HT1080 (cell line): Measurements from ENCODE around the gene LRMDA. TPM values are rescaled to one million over a fixed set of nuclear protein-coding genes. Genes with fewer than 3 reads are reported as not detected.

Experiments
- DNase-seq: peaks from one replicate; pipeline ENCODE4 v3.0.0-alpha.2; 2015; ENCODE audit warnings: low read depth
- total RNA-seq: library from RNA; depleted of rRNA; stranded (reverse); fragments of >200 nt; shearing (Covaris generic); gene quantifications from 2 replicates; pipeline ENCODE4 v1.2.3, GENCODE V29; 2014

The LRMDA gene
- total RNA-seq, 1 experiment from 2014 or later = not detected

DNA sequence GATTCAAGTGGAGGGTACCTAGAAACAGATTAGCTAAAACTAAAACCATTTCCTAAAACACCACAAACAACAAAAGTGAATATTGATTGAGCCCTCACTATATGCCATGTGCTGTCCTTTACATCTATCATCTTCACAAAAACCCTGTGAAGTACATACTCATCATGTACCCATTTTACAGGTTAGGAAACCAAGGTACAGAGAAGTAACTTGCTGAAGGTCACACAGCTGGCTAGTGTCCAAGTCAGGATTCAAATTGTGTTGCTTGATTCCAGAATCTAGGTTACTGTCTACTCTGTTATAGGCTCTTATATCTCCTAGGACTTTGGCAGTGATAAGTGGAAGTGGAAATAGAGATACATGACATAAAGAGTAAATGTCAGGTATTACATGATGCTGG, 463.8 kb downstream of the LRMDA start:
- DNase-seq = no peak

- DNase-seq = no peak
Measured at GRCh38 chr10:75899816-75900390, 468.5 kb downstream of the LRMDA start.

GRCh38 chr10:75902816-75903215, 471.4 kb downstream of the LRMDA start:
- DNase-seq = no peak

GRCh38 chr10:75904499-75905283, 473.3 kb downstream of the LRMDA start:
- DNase-seq = no peak

DNA sequence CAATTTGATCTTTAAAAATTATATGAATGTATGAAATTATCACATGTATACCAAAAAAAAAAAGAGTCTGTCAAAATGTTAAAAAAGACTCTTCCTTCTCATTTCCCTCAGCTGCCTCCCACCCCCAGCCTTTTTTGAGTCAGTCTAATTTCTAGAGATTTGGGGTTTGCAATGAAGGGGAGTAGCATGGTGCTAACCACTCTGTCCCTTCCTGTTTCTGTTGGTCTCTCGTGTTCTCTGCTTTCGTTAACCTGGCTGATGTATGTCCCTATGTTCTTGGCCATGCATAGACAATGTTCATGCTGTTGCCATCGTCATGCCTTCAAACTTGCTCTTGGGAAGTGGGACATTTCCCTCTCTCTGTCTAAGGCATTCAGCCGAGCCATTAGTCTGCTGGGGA, 474.1 kb downstream of the LRMDA start:
- no peak for DNase-seq

DNA sequence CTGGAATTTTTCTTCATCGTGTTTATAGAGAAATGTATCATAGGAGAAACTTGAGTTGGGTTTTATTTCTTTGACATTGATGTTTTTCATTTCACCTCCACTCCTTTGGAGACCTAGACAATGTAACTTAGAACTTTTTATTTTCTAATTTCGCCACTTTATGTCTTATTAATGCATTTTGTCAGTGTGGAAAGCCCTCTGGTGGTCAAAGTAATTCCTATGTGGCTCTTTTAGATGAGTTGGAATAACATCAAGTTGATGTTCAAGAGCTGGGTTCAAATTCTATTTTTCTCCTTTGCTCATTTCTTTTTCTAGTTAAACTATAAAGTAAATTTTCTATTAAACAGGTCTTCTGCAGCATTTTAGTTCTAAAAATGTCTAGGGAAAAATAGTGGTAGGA, 478.6 kb downstream of the LRMDA start:
- DNase-seq = no peak

- no peak for DNase-seq
Measured at GRCh38 chr10:75911426-75911825, 480.0 kb downstream of the LRMDA start.

- DNase-seq = no peak
Measured at GRCh38 chr10:75916906-75917305, 485.5 kb downstream of the LRMDA start.

DNA sequence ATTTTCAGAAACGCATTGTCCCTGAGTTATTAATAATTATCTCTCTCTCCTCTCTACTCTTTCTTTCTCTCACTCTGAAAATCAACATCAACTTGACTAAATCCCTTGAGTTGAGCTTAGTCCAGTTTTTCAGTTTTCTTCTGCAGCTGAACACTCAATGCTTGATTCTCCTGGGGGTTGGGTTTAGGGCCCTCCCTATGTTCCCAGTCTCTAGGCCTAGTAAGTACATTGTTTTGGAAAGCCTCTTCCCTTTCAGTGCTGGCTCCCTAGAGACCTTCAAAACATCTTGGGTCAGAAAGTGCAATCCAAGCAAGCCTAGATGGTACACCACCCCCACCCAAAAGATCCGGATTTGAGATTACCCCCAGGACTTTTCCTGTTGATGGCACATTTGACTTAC, 488.5 kb downstream of the LRMDA start:
- no peak for DNase-seq

GRCh38 chr10:75922435-75922834, 491.0 kb downstream of the LRMDA start:
- no peak for DNase-seq

- no peak for DNase-seq
Measured at GRCh38 chr10:75924309-75924902, 493.0 kb downstream of the LRMDA start.

- no peak for DNase-seq
Measured at GRCh38 chr10:75925999-75926398, 494.6 kb downstream of the LRMDA start.

DNA sequence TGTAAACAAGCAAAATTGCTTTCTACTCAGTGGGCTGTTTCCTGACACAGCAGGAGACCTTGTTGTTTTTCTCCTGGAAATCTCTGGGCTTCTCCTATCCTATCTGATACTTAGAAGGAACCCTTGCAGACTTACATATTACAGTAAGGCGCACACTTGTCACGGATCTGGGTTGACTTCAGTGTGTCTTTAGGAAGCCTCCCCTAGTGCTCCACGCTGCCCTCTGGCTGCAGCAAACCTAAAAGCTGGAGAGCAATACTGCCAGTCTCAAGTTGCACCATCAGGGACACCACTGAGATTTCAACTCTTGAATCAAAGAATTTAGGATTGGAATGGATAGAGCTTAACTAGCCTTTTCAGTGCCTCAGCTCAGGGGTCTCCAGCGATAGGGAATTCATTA, 495.3 kb downstream of the LRMDA start:
- no peak for DNase-seq

DNA sequence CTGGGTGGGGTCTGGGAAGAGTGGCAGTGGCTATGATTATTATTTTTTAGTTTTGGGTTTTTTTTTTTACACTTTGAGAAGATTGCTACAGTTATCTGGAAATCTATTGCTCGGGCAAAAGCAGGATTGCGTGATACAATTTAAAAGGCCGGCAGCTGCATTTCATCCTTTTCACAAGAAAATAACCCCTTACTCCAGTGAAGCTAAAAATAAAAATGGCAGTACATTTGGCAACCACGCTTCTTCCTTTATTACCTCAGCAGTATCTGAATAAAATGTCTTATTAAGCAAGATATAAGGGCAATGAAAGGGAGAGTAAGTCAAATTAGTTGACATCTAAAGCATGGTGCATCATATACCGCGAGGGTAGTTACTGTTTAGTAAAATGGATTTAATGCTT, 496.8 kb downstream of the LRMDA start:
- no peak for DNase-seq

- no peak for DNase-seq
Measured at GRCh38 chr10:75929630-75930161, 498.3 kb downstream of the LRMDA start.

GRCh38 chr10:75932921-75933320, 501.5 kb downstream of the LRMDA start:
- DNase-seq = no peak

GRCh38 chr10:75935240-75935639, 503.8 kb downstream of the LRMDA start:
- no peak for DNase-seq

DNA sequence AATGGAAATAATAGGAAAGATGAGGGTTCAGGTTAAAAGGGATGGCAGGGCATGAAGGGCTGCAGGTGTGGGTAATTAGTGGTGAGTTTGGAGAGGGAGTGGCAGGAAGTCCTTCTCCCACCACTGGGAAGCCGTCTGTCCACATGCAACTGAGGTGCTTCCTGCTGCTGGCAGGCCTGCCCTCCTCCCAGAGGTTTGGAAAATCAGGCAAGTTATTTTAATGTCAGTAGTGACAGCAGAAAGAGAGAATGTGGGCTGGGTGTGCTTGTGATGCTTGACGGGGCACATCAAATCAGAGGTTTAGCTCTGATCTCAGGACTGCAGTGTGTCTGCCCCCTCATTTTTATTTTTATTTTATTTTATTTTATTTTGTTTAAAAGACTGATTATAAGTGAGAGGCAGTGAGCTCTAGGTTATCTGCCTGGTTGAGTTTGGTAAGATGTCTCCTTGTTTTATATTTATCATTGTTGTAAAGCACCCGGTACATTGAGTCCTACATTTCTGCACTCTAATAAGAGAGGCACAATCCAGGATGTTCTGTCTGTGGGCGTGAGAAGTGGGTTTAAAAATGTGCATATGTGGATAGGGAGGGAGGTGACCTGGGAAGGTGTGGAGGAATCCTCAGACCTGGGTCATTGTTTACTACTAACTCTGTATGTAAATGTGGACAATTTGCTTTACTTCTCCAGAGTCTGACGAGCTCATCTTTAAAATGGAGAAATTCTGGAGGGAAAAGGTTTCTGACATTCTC, 504.4 kb downstream of the LRMDA start:
- no peak for DNase-seq

DNA sequence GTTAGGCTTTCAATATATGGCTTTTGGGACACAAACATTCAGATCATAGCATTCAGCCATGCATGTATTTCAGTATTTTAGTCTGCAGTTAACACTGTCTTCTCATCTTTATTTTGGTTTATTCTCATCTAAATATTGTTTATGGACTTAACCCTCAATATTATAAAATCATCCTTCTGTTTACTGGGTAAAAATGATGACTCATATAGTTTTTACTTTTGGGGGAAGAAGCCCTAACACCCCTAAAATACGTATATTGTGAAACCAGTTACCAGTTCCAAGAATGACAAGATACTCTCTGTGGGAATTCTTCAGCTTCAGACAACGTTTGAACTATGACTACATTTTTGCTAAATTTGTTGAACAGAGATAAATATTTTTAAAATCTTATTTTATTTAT, 505.4 kb downstream of the LRMDA start:
- DNase-seq = no peak

GRCh38 chr10:75937823-75938222, 506.4 kb downstream of the LRMDA start:
- DNase-seq = no peak

DNA sequence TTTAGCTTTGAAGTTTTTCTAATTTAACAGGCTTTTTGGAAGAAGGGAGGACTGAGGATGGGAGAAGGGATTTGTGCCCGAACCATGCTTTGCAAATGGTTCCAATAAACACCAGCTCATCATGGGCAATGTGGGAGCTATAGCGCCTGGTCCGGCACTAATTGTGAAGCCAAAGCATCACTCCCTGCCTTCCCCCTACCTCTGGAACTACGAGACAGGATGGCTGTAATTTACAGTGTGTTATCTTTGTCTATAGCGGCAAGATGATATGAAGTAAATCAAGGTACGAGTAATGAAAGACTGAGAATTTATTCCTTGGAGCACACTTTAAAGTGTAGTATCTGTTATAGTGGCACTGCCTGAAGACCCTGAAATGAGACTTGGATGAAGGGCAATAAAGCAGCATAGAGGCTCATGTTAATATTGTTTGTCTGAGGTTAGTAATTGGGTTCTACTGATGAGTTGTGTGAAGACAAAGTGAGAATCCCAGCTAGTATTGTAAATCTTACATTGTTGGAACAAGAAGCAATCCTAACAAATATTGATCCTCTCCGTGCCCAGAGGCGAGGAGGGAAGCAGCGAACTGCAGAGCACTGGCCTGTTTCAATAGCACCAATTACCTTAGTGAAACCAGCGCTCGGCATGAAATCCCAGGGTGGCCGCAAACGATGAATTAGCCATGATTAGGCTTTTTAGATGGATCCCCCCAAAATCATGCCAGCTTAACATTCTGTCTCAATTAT, 507.1 kb downstream of the LRMDA start:
- no peak for DNase-seq
